ENCODE results near the gene TTC28.
"Not testable (repeated sequence)": the region's sequence is repeated elsewhere in the genome, so short reads cannot be mapped to it uniquely, and the experiment has no call there.

The TTC28 gene

GRCh38 chr22:28538922-28539321 lies 140.7 kb downstream of the TTC28 start:
- TF ChIP-seq CTCF (IDR thresholded peaks at IDR 0.05; ENCODE audit: control insufficient read depth, extremely low read depth, insufficient read depth): no peak
- H3K4me3 ChIP-seq (ENCODE audit: low read depth, low read length): no peak overlapping the region
- DNase-seq (ENCODE audit: low read depth): no peak

- DNase-seq (ENCODE audit: low read depth); H3K4me3 ChIP-seq (ENCODE audit: low read depth, low read length): not testable (repeated sequence)
Observed at GRCh38 chr22:28530565-28530964, 149.1 kb downstream of the TTC28 start.

DNA sequence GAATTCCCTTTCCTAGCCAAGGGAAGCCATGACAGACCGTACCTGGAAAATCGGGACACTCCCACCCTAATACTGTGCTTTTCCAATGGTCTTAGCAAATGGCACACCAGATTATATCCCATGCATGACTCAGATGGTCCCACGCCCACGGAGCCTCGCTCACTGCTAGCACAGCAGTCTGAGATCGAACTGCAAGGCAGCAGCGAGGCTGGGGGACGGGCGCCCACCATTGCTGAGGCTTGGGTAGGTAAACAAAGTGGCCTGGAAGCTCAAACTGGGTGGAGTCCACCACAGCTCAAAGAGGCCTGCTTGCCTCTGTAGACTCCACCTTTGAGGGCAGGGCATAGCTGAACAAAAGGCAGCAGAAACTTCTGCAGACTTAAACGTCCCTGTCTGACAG lies 150.5 kb downstream of the TTC28 start:
- DNase-seq (ENCODE audit: low read depth); H3K4me3 ChIP-seq (ENCODE audit: low read depth, low read length): not testable (repeated sequence)

- DNase-seq (ENCODE audit: low read depth): no peak
- H3K4me3 ChIP-seq (ENCODE audit: low read depth, low read length): no peak overlapping the region
- no peak for TF ChIP-seq CTCF (IDR thresholded peaks at IDR 0.05; ENCODE audit: control insufficient read depth, extremely low read depth, insufficient read depth)
Observed at GRCh38 chr22:28521451-28521850, 158.2 kb downstream of the TTC28 start.

GRCh38 chr22:28514321-28514821 lies 165.3 kb downstream of the TTC28 start:
- no peak for DNase-seq (ENCODE audit: low read depth)
- no peak overlapping the region for H3K4me3 ChIP-seq (ENCODE audit: low read depth, low read length)
- no peak for TF ChIP-seq CTCF (IDR thresholded peaks at IDR 0.05; ENCODE audit: control insufficient read depth, extremely low read depth, insufficient read depth)

- not testable (repeated sequence) for H3K4me3 ChIP-seq (ENCODE audit: low read depth, low read length); DNase-seq (ENCODE audit: low read depth)
Observed at GRCh38 chr22:28512387-28512786, 167.3 kb downstream of the TTC28 start.

GRCh38 chr22:28507896-28508295 lies 171.7 kb downstream of the TTC28 start:
- TF ChIP-seq CTCF (IDR thresholded peaks at IDR 0.05; ENCODE audit: control insufficient read depth, extremely low read depth, insufficient read depth): no peak
- H3K4me3 ChIP-seq (ENCODE audit: low read depth, low read length): no peak overlapping the region
- no peak for DNase-seq (ENCODE audit: low read depth)

DNA sequence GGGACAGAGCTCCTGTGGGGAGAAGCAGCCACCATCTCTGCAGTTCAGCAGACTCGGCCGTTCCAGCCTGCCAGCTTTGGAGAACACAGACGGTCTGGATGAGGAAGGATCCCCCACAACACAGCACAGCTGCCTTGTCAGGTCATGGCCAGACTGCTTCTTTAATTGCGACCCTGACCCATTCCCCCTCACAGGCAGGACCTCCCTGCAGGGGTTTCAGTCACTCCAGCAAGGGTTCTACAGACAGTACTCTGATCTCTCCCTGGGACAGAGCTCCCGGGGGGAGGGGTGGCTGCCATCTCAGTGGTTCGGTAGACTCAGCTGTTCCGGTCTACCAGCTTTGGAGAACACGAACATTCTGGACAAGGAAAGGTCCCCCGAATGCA lies 173.5 kb downstream of the TTC28 start:
- no peak for DNase-seq (ENCODE audit: low read depth)
- TF ChIP-seq CTCF (IDR thresholded peaks at IDR 0.05; ENCODE audit: control insufficient read depth, extremely low read depth, insufficient read depth): no peak
- no peak overlapping the region for H3K4me3 ChIP-seq (ENCODE audit: low read depth, low read length)

All from LNCaP clone FGC (cell line).